Measurements from ENCODE around the gene ZFYVE27. TPM values are rescaled to one million over a fixed set of nuclear protein-coding genes. Genes with fewer than 3 reads are reported as not detected.

The ZFYVE27 gene
- total and polyA plus RNA-seq, 10 of the 15 experiments (the other 5 are each of a cell fraction or from before 2014, with no cell fraction given) = 1.1 to 28.9 (median 21.4) TPM

DNA sequence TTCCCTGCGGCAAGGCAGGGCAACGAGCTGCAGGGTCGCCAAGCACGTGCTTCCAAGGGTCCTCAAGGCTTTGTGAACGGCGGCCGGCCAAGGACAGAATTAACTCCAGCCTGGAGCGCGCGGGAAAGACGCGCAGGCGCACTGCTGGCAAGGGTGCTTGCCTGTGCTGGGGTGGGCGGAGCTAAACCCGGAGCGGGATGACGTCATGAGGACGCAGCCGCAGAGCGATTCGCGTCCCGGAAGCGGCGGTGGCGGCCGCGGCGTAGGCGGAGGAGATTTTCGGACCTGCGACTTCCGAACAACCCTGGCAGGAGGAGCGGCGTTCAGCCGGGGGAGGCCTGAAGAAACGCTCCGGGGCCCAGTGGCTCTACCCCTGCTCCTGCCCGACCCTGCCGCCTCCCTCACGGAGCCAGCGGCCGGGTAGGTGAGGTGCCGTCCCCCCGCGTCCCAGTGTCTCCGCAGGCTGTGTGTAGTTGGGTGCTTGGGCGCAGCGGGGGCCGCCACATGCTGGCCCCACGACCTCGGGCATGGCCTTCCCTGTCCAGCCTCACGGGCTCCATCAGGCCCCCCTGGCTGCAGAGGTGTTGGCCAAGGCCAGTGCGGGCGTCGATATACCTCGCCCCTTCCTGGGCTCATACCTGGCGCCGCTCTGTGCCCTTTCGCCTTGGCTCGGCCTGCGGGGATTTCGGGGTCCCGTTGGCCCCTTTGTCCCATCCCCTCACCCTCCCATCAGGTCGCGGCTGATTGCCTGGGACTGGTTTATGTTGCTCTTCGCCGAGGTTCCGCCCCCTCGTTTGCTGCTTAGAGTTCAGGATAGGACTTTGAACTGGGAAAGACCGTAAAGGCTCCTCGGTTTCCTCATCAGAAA lies at the start of gene ZFYVE27 (continued):
- TF ChIP-seq, protein P1, sequence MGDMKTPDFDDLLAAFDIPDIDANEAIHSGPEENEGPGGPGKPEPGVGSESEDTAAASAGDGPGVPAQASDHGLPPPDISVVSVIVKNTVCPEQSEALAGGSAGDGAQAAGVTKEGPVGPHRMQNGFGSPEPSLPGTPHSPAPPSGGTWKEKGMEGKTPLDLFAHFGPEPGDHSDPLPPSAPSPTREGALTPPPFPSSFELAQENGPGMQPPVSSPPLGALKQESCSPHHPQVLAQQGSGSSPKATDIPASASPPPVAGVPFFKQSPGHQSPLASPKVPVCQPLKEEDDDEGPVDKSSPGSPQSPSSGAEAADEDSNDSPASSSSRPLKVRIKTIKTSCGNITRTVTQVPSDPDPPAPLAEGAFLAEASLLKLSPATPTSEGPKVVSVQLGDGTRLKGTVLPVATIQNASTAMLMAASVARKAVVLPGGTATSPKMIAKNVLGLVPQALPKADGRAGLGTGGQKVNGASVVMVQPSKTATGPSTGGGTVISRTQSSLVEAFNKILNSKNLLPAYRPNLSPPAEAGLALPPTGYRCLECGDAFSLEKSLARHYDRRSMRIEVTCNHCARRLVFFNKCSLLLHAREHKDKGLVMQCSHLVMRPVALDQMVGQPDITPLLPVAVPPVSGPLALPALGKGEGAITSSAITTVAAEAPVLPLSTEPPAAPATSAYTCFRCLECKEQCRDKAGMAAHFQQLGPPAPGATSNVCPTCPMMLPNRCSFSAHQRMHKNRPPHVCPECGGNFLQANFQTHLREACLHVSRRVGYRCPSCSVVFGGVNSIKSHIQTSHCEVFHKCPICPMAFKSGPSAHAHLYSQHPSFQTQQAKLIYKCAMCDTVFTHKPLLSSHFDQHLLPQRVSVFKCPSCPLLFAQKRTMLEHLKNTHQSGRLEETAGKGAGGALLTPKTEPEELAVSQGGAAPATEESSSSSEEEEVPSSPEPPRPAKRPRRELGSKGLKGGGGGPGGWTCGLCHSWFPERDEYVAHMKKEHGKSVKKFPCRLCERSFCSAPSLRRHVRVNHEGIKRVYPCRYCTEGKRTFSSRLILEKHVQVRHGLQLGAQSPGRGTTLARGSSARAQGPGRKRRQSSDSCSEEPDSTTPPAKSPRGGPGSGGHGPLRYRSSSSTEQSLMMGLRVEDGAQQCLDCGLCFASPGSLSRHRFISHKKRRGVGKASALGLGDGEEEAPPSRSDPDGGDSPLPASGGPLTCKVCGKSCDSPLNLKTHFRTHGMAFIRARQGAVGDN (IDR thresholded peaks at IDR 0.05) = peak; percentile 99
- peak; percentile 53; the same call in 1 of the 2 replicates for TF ChIP-seq RFX5 (IDR thresholded peaks at IDR 0.05; ENCODE audit: low read depth, low read length)
- TF ChIP-seq EP300 (IDR thresholded peaks at IDR 0.05; ENCODE audit: borderline replicate concordance in 1 of 2, control insufficient read depth in 1 of 2, low read depth in 2 of 2, low read length in 2 of 2) = 0 out of 4 replicates have a peak, but pooled peaks of 1 of the 2 experiments have one; percentile 8
- no peak for TF ChIP-seq MTA3 (IDR thresholded peaks at IDR 0.05; ENCODE audit: borderline replicate concordance, low read length)
- TF ChIP-seq ZNF622 (IDR thresholded peaks at IDR 0.05) = no peak
- TF ChIP-seq, protein P2, sequence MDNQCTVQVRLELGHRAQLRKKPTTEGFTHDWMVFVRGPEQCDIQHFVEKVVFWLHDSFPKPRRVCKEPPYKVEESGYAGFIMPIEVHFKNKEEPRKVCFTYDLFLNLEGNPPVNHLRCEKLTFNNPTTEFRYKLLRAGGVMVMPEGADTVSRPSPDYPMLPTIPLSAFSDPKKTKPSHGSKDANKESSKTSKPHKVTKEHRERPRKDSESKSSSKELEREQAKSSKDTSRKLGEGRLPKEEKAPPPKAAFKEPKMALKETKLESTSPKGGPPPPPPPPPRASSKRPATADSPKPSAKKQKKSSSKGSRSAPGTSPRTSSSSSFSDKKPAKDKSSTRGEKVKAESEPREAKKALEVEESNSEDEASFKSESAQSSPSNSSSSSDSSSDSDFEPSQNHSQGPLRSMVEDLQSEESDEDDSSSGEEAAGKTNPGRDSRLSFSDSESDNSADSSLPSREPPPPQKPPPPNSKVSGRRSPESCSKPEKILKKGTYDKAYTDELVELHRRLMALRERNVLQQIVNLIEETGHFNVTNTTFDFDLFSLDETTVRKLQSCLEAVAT (IDR thresholded peaks at IDR 0.05) = no peak
- TF ChIP-seq LARP7 (IDR thresholded peaks at IDR 0.05) = peak; percentile 80
- peak; percentile 41; the same call in 1 of the 3 replicates for TF ChIP-seq POU2F2 (IDR thresholded peaks at IDR 0.05; ENCODE audit: borderline replicate concordance, low read depth, low read length)
- no peak for TF ChIP-seq MYB (IDR thresholded peaks at IDR 0.05; ENCODE audit: borderline replicate concordance, low read depth, low read length)
- peak; percentile 72 to 90 for TF ChIP-seq BHLHE40 (IDR thresholded peaks at IDR 0.05; ENCODE audit: borderline replicate concordance in 1 of 2, low read depth in 2 of 2, low read length in 1 of 2)
- TF ChIP-seq, protein P3, sequence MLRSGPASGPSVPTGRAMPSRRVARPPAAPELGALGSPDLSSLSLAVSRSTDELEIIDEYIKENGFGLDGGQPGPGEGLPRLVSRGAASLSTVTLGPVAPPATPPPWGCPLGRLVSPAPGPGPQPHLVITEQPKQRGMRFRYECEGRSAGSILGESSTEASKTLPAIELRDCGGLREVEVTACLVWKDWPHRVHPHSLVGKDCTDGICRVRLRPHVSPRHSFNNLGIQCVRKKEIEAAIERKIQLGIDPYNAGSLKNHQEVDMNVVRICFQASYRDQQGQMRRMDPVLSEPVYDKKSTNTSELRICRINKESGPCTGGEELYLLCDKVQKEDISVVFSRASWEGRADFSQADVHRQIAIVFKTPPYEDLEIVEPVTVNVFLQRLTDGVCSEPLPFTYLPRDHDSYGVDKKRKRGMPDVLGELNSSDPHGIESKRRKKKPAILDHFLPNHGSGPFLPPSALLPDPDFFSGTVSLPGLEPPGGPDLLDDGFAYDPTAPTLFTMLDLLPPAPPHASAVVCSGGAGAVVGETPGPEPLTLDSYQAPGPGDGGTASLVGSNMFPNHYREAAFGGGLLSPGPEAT (IDR thresholded peaks at IDR 0.05; ENCODE audit: low read depth) = no peak
- TF ChIP-seq BRCA1 (IDR thresholded peaks at IDR 0.05; ENCODE audit: low read depth, low read length) = no peak
- TF ChIP-seq, protein P4, sequence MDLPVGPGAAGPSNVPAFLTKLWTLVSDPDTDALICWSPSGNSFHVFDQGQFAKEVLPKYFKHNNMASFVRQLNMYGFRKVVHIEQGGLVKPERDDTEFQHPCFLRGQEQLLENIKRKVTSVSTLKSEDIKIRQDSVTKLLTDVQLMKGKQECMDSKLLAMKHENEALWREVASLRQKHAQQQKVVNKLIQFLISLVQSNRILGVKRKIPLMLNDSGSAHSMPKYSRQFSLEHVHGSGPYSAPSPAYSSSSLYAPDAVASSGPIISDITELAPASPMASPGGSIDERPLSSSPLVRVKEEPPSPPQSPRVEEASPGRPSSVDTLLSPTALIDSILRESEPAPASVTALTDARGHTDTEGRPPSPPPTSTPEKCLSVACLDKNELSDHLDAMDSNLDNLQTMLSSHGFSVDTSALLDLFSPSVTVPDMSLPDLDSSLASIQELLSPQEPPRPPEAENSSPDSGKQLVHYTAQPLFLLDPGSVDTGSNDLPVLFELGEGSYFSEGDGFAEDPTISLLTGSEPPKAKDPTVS (IDR thresholded peaks at IDR 0.05; ENCODE audit: low read depth, low read length) = no peak
- TF ChIP-seq, protein P5, sequence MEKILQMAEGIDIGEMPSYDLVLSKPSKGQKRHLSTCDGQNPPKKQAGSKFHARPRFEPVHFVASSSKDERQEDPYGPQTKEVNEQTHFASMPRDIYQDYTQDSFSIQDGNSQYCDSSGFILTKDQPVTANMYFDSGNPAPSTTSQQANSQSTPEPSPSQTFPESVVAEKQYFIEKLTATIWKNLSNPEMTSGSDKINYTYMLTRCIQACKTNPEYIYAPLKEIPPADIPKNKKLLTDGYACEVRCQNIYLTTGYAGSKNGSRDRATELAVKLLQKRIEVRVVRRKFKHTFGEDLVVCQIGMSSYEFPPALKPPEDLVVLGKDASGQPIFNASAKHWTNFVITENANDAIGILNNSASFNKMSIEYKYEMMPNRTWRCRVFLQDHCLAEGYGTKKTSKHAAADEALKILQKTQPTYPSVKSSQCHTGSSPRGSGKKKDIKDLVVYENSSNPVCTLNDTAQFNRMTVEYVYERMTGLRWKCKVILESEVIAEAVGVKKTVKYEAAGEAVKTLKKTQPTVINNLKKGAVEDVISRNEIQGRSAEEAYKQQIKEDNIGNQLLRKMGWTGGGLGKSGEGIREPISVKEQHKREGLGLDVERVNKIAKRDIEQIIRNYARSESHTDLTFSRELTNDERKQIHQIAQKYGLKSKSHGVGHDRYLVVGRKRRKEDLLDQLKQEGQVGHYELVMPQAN (conservative IDR thresholded peaks at IDR 0.05) = peak; percentile 88
- TF ChIP-seq NRF1 (conservative IDR thresholded peaks at IDR 0.05; ENCODE audit: low read depth, low read length) = peak; percentile 84
- peak; percentile 90 for TF ChIP-seq POLR2AphosphoS2 (IDR thresholded peaks at IDR 0.05; ENCODE audit: low read depth, low read length)
